MCF 10A (cell line): ENCODE data around the gene MDM1. TPM values are rescaled to one million over a fixed set of nuclear protein-coding genes. Genes with fewer than 3 reads are reported as not detected.

Source experiments
- BruUV-seq: library from RNA; stranded (reverse); fragments of 400-500 nt; replicated peaks from 2 replicates; lab custom pipeline; 2021; lab: Mats Ljungman, UMichigan
- CTCF ChIA-PET: fragments of 300-600 bp; sonication (Branson Sonifier 250); formaldehyde crosslinking; extraction: SDS; loops from one replicate; lab custom pipeline; 2021; ENCODE audit warnings: antibody characterized with exemption, inconsistent platforms; lab: Yijun Ruan, JAX
- POLR2A ChIA-PET: fragments of 300-600, 350-650 bp; sonication (Branson Sonifier 250); formaldehyde crosslinking; extraction: SDS; loops from one replicate; lab custom pipeline; 2020; ENCODE audit warnings: antibody characterized with exemption, inconsistent platforms; lab: Yijun Ruan, JAX
- DNase-seq: peaks from one replicate; pipeline ENCODE4 v3.0.0-alpha.2; 2018; ENCODE audit not compliant: unreplicated experiment
- H3K27ac Mint-ChIP-seq: one replicate; pipeline ENCODE4 v1.8.0; 2022; ENCODE audit warnings: mild to moderate bottlenecking, low read depth, mixed read lengths; ENCODE audit not compliant: unreplicated experiment
- H3K27me3 Mint-ChIP-seq: one replicate; pipeline ENCODE4 v1.8.0; 2022; ENCODE audit warnings: mixed read lengths; ENCODE audit not compliant: insufficient read depth, unreplicated experiment
- H3K36me3 Mint-ChIP-seq: one replicate; pipeline ENCODE4 v1.8.0; 2022; ENCODE audit warnings: mild to moderate bottlenecking, moderate library complexity, mixed read lengths; ENCODE audit not compliant: insufficient read depth, unreplicated experiment
- H3K4me1 Mint-ChIP-seq: one replicate; pipeline ENCODE4 v1.8.0; 2022; ENCODE audit warnings: mixed read lengths; ENCODE audit not compliant: insufficient read depth, unreplicated experiment
- H3K4me3 Mint-ChIP-seq: one replicate; pipeline ENCODE4 v1.8.0; 2022; ENCODE audit warnings: mild to moderate bottlenecking, moderate library complexity, mixed read lengths; ENCODE audit not compliant: unreplicated experiment
- H3K9me3 Mint-ChIP-seq: one replicate; pipeline ENCODE4 v1.8.0; 2022; ENCODE audit warnings: mixed read lengths; ENCODE audit not compliant: unreplicated experiment
- CTCF ChIP-seq: fragments of 200-600 bp; IDR thresholded peaks from one replicate; pipeline ENCODE4 v1.8.0; 2022; ENCODE audit warnings: antibody characterized with exemption, mild to moderate bottlenecking; ENCODE audit not compliant: unreplicated experiment
- intact Hi-C: fragments of 100-400 bp; cut with micrococcal nuclease; formaldehyde crosslinking; loops from 2 replicates; pipeline ENCODE4 v1.14.1; 2022
- total RNA-seq: library from RNA; stranded (reverse); gene quantifications from 2 replicates; pipeline ENCODE4 v1.2.3, GENCODE V29; 2022

The MDM1 gene
- total RNA-seq, 1 experiment from 2014 or later = 11.8 TPM

GRCh38 chr12:68345763-68346162 lies 13.6 kb upstream of the MDM1 start:
- Mint-ChIP-seq H3K27me3 (peaks cover 33% of the 10 kb centered on the region), H3K27ac (no peak overlapping the region), H3K4me3 (no peak overlapping the region), H3K9me3 (no peaks in the 10 kb centered on the region), H3K36me3 (no peaks in the 10 kb centered on the region), H3K4me1 (peaks cover 7% of the 10 kb centered on the region)
- no TSS peak for BruUV-seq
- ChIA-PET CTCF (interaction anchor here (0.6 to 1.0 kb wide), 4 partner anchors 12 to 123 kb away, joined by 3 read pairs; no protein-coding TSS in a partner anchor), POLR2A (interaction anchor here (1.4 kb wide), 1 partner anchor 9 kb away, joined by 4 read pairs; no protein-coding TSS in a partner anchor)
- intact Hi-C loops = no loop called here
- TF ChIP-seq CTCF = no peak
- no peak for DNase-seq

GRCh38 chr12:68344126-68344525 lies 12.0 kb upstream of the MDM1 start:
- Mint-ChIP-seq H3K27ac (no peak overlapping the region), H3K4me3 (no peak overlapping the region), H3K4me1 (peaks cover 6% of the 10 kb centered on the region), H3K9me3 (no peaks in the 10 kb centered on the region), H3K27me3 (peaks cover 33% of the 10 kb centered on the region), H3K36me3 (no peaks in the 10 kb centered on the region)
- BruUV-seq = no TSS peak
- CTCF ChIA-PET = interaction anchor here (0.6 kb wide), 1 partner anchor 28 kb away, joined by 4 read pairs; no protein-coding TSS in a partner anchor
- no peak for DNase-seq
- TF ChIP-seq CTCF = no peak
- POLR2A ChIA-PET = interaction anchor here (0.7 to 1.4 kb wide), 3 partner anchors 12 to 663 kb away, joined by 3 to 4 read pairs (median 3); partner anchors contain the start of genes MDM1 and MDM2
- intact Hi-C loops = no loop called here

- POLR2A ChIA-PET = interaction anchor here (0.8 to 1.4 kb wide), 2 partner anchors 9 to 11 kb away, joined by 3 read pairs; partner anchors contain the start of gene MDM1
- H3K4me3 Mint-ChIP-seq = no peak overlapping the region
- intact Hi-C loops = no loop called here
- no peak overlapping the region for H3K27ac Mint-ChIP-seq
- peaks cover 33% of the 10 kb centered on the region for H3K27me3 Mint-ChIP-seq
- no peaks in the 10 kb centered on the region for H3K36me3 Mint-ChIP-seq
- DNase-seq = no peak
- CTCF ChIA-PET = interaction anchor here (0.7 to 0.8 kb wide), 2 partner anchors 14 to 39 kb away, joined by 4 to 5 read pairs; no protein-coding TSS in a partner anchor
- no peaks in the 10 kb centered on the region for H3K9me3 Mint-ChIP-seq
- H3K4me1 Mint-ChIP-seq = peaks cover 6% of the 10 kb centered on the region
- TF ChIP-seq CTCF = no peak
- BruUV-seq = no TSS peak
These were observed 10.8 kb upstream of the MDM1 start for GRCh38 chr12:68342966-68343365.

- no peak overlapping the region for H3K27ac Mint-ChIP-seq
- no peak for DNase-seq
- H3K4me3 Mint-ChIP-seq = no peak overlapping the region
- H3K36me3 Mint-ChIP-seq = no peaks in the 10 kb centered on the region
- H3K27me3 Mint-ChIP-seq = peaks cover 26% of the 10 kb centered on the region
- intact Hi-C loops = no loop called here
- BruUV-seq = no TSS peak
- POLR2A ChIA-PET = interaction anchor here (0.5 to 1.3 kb wide), 3 partner anchors 8 to 118 kb away, joined by 3 to 5 read pairs (median 3); no protein-coding TSS in a partner anchor
- TF ChIP-seq CTCF = no peak
- CTCF ChIA-PET = interaction anchor here (0.6 to 2.3 kb wide), 3 partner anchors 17 to 119 kb away, joined by 3 to 9 read pairs (median 4); no protein-coding TSS in a partner anchor
- H3K9me3 Mint-ChIP-seq = no peaks in the 10 kb centered on the region
- H3K4me1 Mint-ChIP-seq = peaks cover 12% of the 10 kb centered on the region
These were observed 9.7 kb upstream of the MDM1 start for GRCh38 chr12:68341822-68342221.
